Natural killer cell (primary cell): ENCODE measurements around the gene PITX1. TPM values are rescaled to one million over a fixed set of nuclear protein-coding genes. Genes with fewer than 3 reads are reported as not detected.

Experiments used
- ATAC-seq, 3 donors: fragments of 150-1000 bp in 2 of 3; fragments of 200-7000 bp in 1 of 3; cut with Tn5 transposase; 1 replicate in 1 of 3; 2 replicates in 2 of 3; pipeline ENCODE4 v1.10.0; 2021; ENCODE audit warnings: mild to moderate bottlenecking in 2 of 3, moderate library complexity in 2 of 3
- DNase-seq, 2 donors: peaks; one replicate each; pipeline versions ENCODE4 v3.0.0 to v3.0.0-alpha.2; 2013 to 2021; ENCODE audit warnings: mixed read lengths in 1 of 2
- H3K27ac ChIP-seq: one replicate; pipeline ENCODE4 v1.5.1; 2013; ENCODE audit warnings: mild to moderate bottlenecking, low read length
- H3K27me3 ChIP-seq: one replicate; pipeline ENCODE4 v1.6.1; 2013; ENCODE audit warnings: low read length; ENCODE audit not compliant: control insufficient read depth, insufficient read depth
- H3K36me3 ChIP-seq: one replicate; pipeline ENCODE4 v1.6.1; 2013; ENCODE audit warnings: low read length; ENCODE audit not compliant: control insufficient read depth, insufficient read depth
- H3K4me1 ChIP-seq: one replicate; pipeline ENCODE4 v1.6.1; 2013; ENCODE audit warnings: low read length; ENCODE audit not compliant: control insufficient read depth, insufficient read depth
- H3K4me3 ChIP-seq: one replicate; pipeline ENCODE4 v1.5.1; 2013; ENCODE audit warnings: low read length
- H3K9me3 ChIP-seq: one replicate; pipeline ENCODE4 v1.6.1; 2013; ENCODE audit warnings: low read length; ENCODE audit not compliant: control insufficient read depth, insufficient read depth
- H3K27ac Mint-ChIP-seq, 2 donors: one replicate each; pipeline ENCODE4 v1.8.0; 2022; ENCODE audit warnings: mild to moderate bottlenecking in 2 of 2, mixed read lengths in 2 of 2, moderate library complexity in 1 of 2
- H3K27me3 Mint-ChIP-seq, 2 donors: one replicate each; pipeline ENCODE4 v1.8.0; 2022; ENCODE audit warnings: low read depth in 2 of 2, mixed read lengths in 2 of 2
- H3K36me3 Mint-ChIP-seq: one replicate; pipeline ENCODE4 v1.8.0; 2022; ENCODE audit warnings: mixed read lengths
- H3K4me1 Mint-ChIP-seq, 2 donors: one replicate each; pipeline ENCODE4 v1.8.0; 2022; ENCODE audit warnings: mixed read lengths in 2 of 2
- H3K4me3 Mint-ChIP-seq: one replicate; pipeline ENCODE4 v1.8.0; 2022; ENCODE audit warnings: mild to moderate bottlenecking, moderate library complexity, mixed read lengths
- H3K9me3 Mint-ChIP-seq, 2 donors: one replicate each; pipeline ENCODE4 v1.8.0; 2022; ENCODE audit warnings: mixed read lengths in 2 of 2
- CTCF ChIP-seq: fragments of 200-600 bp; IDR thresholded peaks from one replicate; pipeline ENCODE4 v1.8.0; 2022; ENCODE audit warnings: antibody characterized with exemption
- WGBS: methylation state at CpG from one replicate; pipeline ENCODE4 v1.1.7; 2013; ENCODE audit warnings: missing lambda C conversion rate; ENCODE audit not compliant: insufficient coverage; 5-methylcytosine and 5-hydroxymethylcytosine counted together
- intact Hi-C: fragments of 100-400 bp; cut with micrococcal nuclease; formaldehyde crosslinking; loops from one replicate; pipeline ENCODE4 v1.14.2; 2022
- total RNA-seq, 4 donors: library from RNA; stranded (reverse); fragments of 120-200 nt in 1 of 4; gene quantifications; one replicate each; pipeline versions ENCODE4 v1.2.3 to v1.2.4, GENCODE V29; 2013 to 2022

PITX1 gene
- total RNA-seq, 3 donors from 2014 or later (not counting 1 experiment from before 2014, with no cell fraction given) = not detected

- intact Hi-C loops = no loop called here
- Mint-ChIP-seq H3K27ac (no peak overlapping the region), H3K4me3 (no peak overlapping the region), H3K36me3 (peaks cover 22% of the 10 kb centered on the region), H3K9me3 (peaks cover 13 to 28% of the 10 kb centered on the region in 2 donors), H3K27me3 (no peaks in the 10 kb centered on the region), H3K4me1 (no peaks in the 10 kb centered on the region)
- Histone ChIP-seq H3K27ac (no peak overlapping the region), H3K4me3 (no peak overlapping the region), H3K9me3 (peaks cover 23% of the 10 kb centered on the region), H3K36me3 (no peaks in the 10 kb centered on the region), H3K27me3 (no peaks in the 10 kb centered on the region), H3K4me1 (no peaks in the 10 kb centered on the region)
- TF ChIP-seq CTCF = no peak
- no peak for DNase-seq
- WGBS = 99% methylated on average over 3 of the region's 3 CpGs
- no peak for ATAC-seq
Measured at GRCh38 chr5:134979416-134979815, 54.6 kb downstream of the PITX1 start.

Other genes with a start within 250 kb of the PITX1 start
- 10 to 100 TPM; 42.7 to 49.8 (median 44.7) TPM for gene C5orf24, start 188.3 kb downstream of the PITX1 start, total RNA-seq
- gene TXNDC15, start 159.9 kb downstream of the PITX1 start, total RNA-seq = 10 to 100 TPM; 36.6 to 48.3 (median 47.8) TPM
- 10 to 100 TPM in 1 of 3 donors, 1 to 10 TPM in 2; 7.6 to 11.5 (median 7.7) TPM for gene PCBD2, start 129.1 kb downstream of the PITX1 start, total RNA-seq
- gene CATSPER3, start 66.3 kb downstream of the PITX1 start, total RNA-seq = under 1 TPM; 0.31 to 0.79 (median 0.55) TPM